ENCODE results near the gene DSG4.

The DSG4 gene

GRCh38 chr18:31407649-31408048, 31.1 kb downstream of the DSG4 start:
- no peak for DNase-seq (ENCODE audit: low read depth)

GRCh38 chr18:31409276-31409675, 32.7 kb downstream of the DSG4 start:
- no peak for DNase-seq (ENCODE audit: low read depth)

- DNase-seq (ENCODE audit: low read depth) = no peak
Observed at GRCh38 chr18:31410716-31411483, 34.3 kb downstream of the DSG4 start.

- no peak for DNase-seq (ENCODE audit: low read depth)
Observed at GRCh38 chr18:31413137-31413536, 36.6 kb downstream of the DSG4 start.

- DNase-seq (ENCODE audit: low read depth) = no peak
Observed at GRCh38 chr18:31417850-31418249, 41.3 kb downstream of the DSG4 start.

GRCh38 chr18:31419457-31419932, 42.9 kb downstream of the DSG4 start:
- no peak for DNase-seq (ENCODE audit: low read depth)

GRCh38 chr18:31420032-31420431, 43.5 kb downstream of the DSG4 start:
- DNase-seq (ENCODE audit: low read depth) = no peak

GRCh38 chr18:31420524-31420923, 43.9 kb downstream of the DSG4 start:
- no peak for DNase-seq (ENCODE audit: low read depth)

- DNase-seq (ENCODE audit: low read depth) = peak; percentile 66
Observed at GRCh38 chr18:31424383-31424988, 47.9 kb downstream of the DSG4 start.

- DNase-seq (ENCODE audit: low read depth) = peak; percentile 53
Observed at GRCh38 chr18:31426021-31426420, 49.4 kb downstream of the DSG4 start.

- DNase-seq (ENCODE audit: low read depth) = peak; percentile 43
Observed at GRCh38 chr18:31426871-31427406, 50.4 kb downstream of the DSG4 start.

GRCh38 chr18:31428211-31428610, 51.6 kb downstream of the DSG4 start:
- peak; percentile 22 for DNase-seq (ENCODE audit: low read depth)

- DNase-seq (ENCODE audit: low read depth) = no peak
Observed at GRCh38 chr18:31429623-31430022, 53.0 kb downstream of the DSG4 start.

GRCh38 chr18:31430072-31430471, 53.5 kb downstream of the DSG4 start:
- DNase-seq (ENCODE audit: low read depth) = no peak

GRCh38 chr18:31430554-31430953, 54.0 kb downstream of the DSG4 start:
- no peak for DNase-seq (ENCODE audit: low read depth)

- no peak for DNase-seq (ENCODE audit: low read depth)
Observed at GRCh38 chr18:31432316-31432715, 55.7 kb downstream of the DSG4 start.

- peak; percentile 35 for DNase-seq (ENCODE audit: low read depth)
Observed at GRCh38 chr18:31436825-31437224, 60.2 kb downstream of the DSG4 start.

GRCh38 chr18:31438402-31438801, 61.8 kb downstream of the DSG4 start:
- no peak for DNase-seq (ENCODE audit: low read depth)

- DNase-seq (ENCODE audit: low read depth) = no peak
Observed at GRCh38 chr18:31439807-31440325, 63.3 kb downstream of the DSG4 start.

- DNase-seq (ENCODE audit: low read depth) = no peak
Observed at GRCh38 chr18:31440787-31441186, 64.2 kb downstream of the DSG4 start.

- DNase-seq (ENCODE audit: low read depth) = no peak
Observed at GRCh38 chr18:31441493-31441892, 64.9 kb downstream of the DSG4 start.

GRCh38 chr18:31444142-31444541, 67.6 kb downstream of the DSG4 start:
- no peak for DNase-seq (ENCODE audit: low read depth)

- no peak for DNase-seq (ENCODE audit: low read depth)
Observed at GRCh38 chr18:31445908-31446307, 69.3 kb downstream of the DSG4 start.
